ENCODE measurements around the gene NR2C2.

NR2C2 gene

GRCh38 chr3:15096046-15096445, 148.7 kb downstream of the NR2C2 start:
- no peak overlapping the region for H3K27ac ChIP-seq
- ChIA-PET POLR2A (ENCODE audit: low non-redundant PET) (no interaction called here), CTCF (no interaction called here)
- no peak for DNase-seq (ENCODE audit: low spot score)
- TF ChIP-seq CTCF (conservative IDR thresholded peaks at IDR 0.05; ENCODE audit: low read depth), result no peak

DNA sequence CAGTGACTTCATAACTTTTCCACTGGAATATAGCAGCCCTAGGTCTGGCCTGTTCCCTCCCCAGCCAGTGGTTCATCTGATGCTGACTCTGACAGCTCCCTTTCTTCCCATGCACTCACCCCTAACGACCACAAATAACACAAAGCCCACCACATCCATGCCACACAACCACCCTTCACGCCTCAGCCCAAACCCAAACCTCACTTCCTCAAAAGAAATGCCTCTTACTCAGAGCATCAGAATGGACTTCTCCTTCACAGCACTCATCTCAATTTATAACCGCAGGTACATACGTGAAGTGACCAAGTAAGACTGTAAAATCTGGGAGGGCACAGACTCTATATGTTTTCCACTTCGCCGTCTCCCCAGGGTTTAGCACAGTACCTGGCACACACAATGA, 150.5 kb downstream of the NR2C2 start:
- no peak for DNase-seq (ENCODE audit: low spot score)
- H3K27ac ChIP-seq, result no peak overlapping the region
- CTCF ChIA-PET, result interaction anchor here (0.7 kb wide), 1 partner anchor 118 kb away, joined by 3 read pairs; no protein-coding TSS in a partner anchor
- POLR2A ChIA-PET (ENCODE audit: low non-redundant PET), result no interaction called here
- TF ChIP-seq CTCF (conservative IDR thresholded peaks at IDR 0.05; ENCODE audit: low read depth), result no peak
